Esophagus (tissue), 2 donors: ENCODE results near the gene ABHD17C. TPM values are rescaled to one million over a fixed set of nuclear protein-coding genes. Genes with fewer than 3 reads are reported as not detected.

Experiments used
- H3K27ac ChIP-seq, 2 donors: one replicate each; pipeline ENCODE4 v1.5.1; 2013; ENCODE audit warnings: low read depth in 2 of 2, mild to moderate bottlenecking in 2 of 2, inconsistent platforms in 1 of 2, low read length in 1 of 2, moderate library complexity in 1 of 2
- H3K27me3 ChIP-seq, 2 donors: one replicate each; pipeline ENCODE4 v1.6.1; 2013; ENCODE audit warnings: low read length in 2 of 2, control low read depth in 1 of 2, mild to moderate bottlenecking in 1 of 2; ENCODE audit not compliant: insufficient read depth in 2 of 2, control insufficient read depth in 1 of 2
- H3K36me3 ChIP-seq, 2 donors: one replicate each; pipeline ENCODE4 v1.6.1; 2013; ENCODE audit warnings: low read length in 1 of 2; ENCODE audit not compliant: control insufficient read depth in 2 of 2, insufficient read depth in 2 of 2
- H3K4me1 ChIP-seq, 2 donors: one replicate each; pipeline ENCODE4 v1.6.1; 2013; ENCODE audit warnings: low read length in 1 of 2; ENCODE audit not compliant: control insufficient read depth in 2 of 2, insufficient read depth in 2 of 2
- H3K4me3 ChIP-seq, 2 donors: one replicate each; pipeline ENCODE4 v1.5.1; 2013; ENCODE audit warnings: low read length in 2 of 2, mild to moderate bottlenecking in 2 of 2, low read depth in 1 of 2, moderate library complexity in 1 of 2
- H3K9me3 ChIP-seq, 2 donors: one replicate each; pipeline ENCODE4 v1.6.1; 2013; ENCODE audit warnings: mild to moderate bottlenecking in 2 of 2, low read depth in 1 of 2, low read length in 1 of 2, moderate library complexity in 1 of 2; ENCODE audit not compliant: control insufficient read depth in 2 of 2, insufficient read depth in 1 of 2
- WGBS, 2 donors: extraction: QIAGEN DNeasy Blood & Tissue Kit; methylation state at CpG; one replicate each; pipeline ENCODE4 v1.1.7; 2013; 5-methylcytosine and 5-hydroxymethylcytosine counted together
- polyA plus RNA-seq, 2 donors: library from polyadenylated mRNA; stranded (reverse); fragments of 200-250 nt; gene quantifications; one replicate each; pipeline ENCODE4 v1.2.3, GENCODE V29; 2013
- donor health status: healthy with polysubstance abuse.
- donor health status: Bipolar disorder and iron deficiency.

ABHD17C gene
- polyA plus RNA-seq, 2 donors: 26.6 to 27.3 TPM

DNA sequence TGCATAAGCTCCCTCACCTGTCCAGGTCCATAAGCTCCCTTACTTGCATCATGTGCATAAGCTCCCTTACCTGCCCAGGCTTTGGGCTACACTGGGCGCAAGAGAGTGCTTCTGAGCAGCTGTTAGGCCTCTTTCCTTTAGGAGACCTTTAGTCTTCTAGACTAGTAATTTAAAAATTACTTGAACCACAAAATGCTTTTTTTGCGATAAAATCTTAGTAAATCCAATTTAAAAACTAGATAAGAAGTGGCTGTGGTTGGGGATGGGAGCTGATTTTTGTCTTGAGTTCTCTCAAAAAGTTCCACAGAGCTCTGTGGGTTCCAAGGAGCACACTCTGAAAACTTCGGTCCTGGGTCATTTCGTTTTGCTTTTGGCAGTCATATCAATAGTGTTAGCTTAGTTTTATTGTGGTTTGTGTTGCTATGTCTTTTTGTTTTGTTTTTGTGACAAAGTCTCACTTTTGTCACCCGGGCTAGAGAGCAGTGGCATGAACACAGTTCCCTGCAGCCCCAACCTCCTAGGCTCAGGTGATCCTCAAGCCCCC is 90.8 kb downstream of the ABHD17C start:
- H3K4me3 ChIP-seq: no peak overlapping the region
- WGBS, 2 donors: 89 to 90% methylated on average over 5 of the region's 5 CpGs

GRCh38 chr15:80787316-80787715 is 92.2 kb downstream of the ABHD17C start:
- Histone ChIP-seq H3K4me3 (no peak overlapping the region), H3K27me3 (no peaks in the 10 kb centered on the region), H3K36me3 (no peaks in the 10 kb centered on the region), H3K4me1 (no peaks in the 10 kb centered on the region), H3K27ac (no peak overlapping the region), H3K9me3 (no peaks in the 10 kb centered on the region)
- 88 to 94% methylated on average over 3 of the region's 3 CpGs for whole genome bisulfite sequencing, 2 donors

More for the DNA sequence above, 90.8 kb downstream of the ABHD17C start:
- Histone ChIP-seq H3K27me3 (no peaks in the 10 kb centered on the region), H3K4me1 (no peaks in the 10 kb centered on the region), H3K36me3 (no peaks in the 10 kb centered on the region), H3K27ac (no peak overlapping the region), H3K9me3 (no peaks in the 10 kb centered on the region)

GRCh38 chr15:80788536-80788935 is 93.4 kb downstream of the ABHD17C start:
- H3K4me1 ChIP-seq: no peaks in the 10 kb centered on the region
- no peak overlapping the region for H3K4me3 ChIP-seq
- H3K27me3 ChIP-seq: no peaks in the 10 kb centered on the region
- H3K9me3 ChIP-seq: no peaks in the 10 kb centered on the region
- H3K36me3 ChIP-seq: no peaks in the 10 kb centered on the region
- no peak overlapping the region for H3K27ac ChIP-seq
- 71 to 74% methylated on average over 6 of the region's 6 CpGs for WGBS, 2 donors

GRCh38 chr15:80789296-80789695 is 94.2 kb downstream of the ABHD17C start:
- Histone ChIP-seq H3K27ac (no peak overlapping the region), H3K27me3 (no peaks in the 10 kb centered on the region), H3K9me3 (no peaks in the 10 kb centered on the region), H3K36me3 (no peaks in the 10 kb centered on the region), H3K4me1 (no peaks in the 10 kb centered on the region), H3K4me3 (no peak overlapping the region)
- 66 to 68% methylated on average over 5 of the region's 5 CpGs for WGBS, 2 donors

GRCh38 chr15:80789796-80790195 is 94.7 kb downstream of the ABHD17C start:
- H3K27me3 ChIP-seq: no peaks in the 10 kb centered on the region
- no peaks in the 10 kb centered on the region for H3K4me1 ChIP-seq
- no peak overlapping the region for H3K27ac ChIP-seq
- no peak overlapping the region for H3K4me3 ChIP-seq
- H3K9me3 ChIP-seq: no peaks in the 10 kb centered on the region
- WGBS, 2 donors: 73 to 77% methylated on average over 4 of the region's 4 CpGs
- H3K36me3 ChIP-seq: no peaks in the 10 kb centered on the region

- H3K27me3 ChIP-seq: no peaks in the 10 kb centered on the region
- no peaks in the 10 kb centered on the region for H3K9me3 ChIP-seq
- no peaks in the 10 kb centered on the region for H3K4me1 ChIP-seq
- no peaks in the 10 kb centered on the region for H3K36me3 ChIP-seq
- no peak overlapping the region for H3K4me3 ChIP-seq
- 93 to 94% methylated on average over 5 of the region's 5 CpGs for WGBS, 2 donors
- H3K27ac ChIP-seq: no peak overlapping the region
These were observed 95.1 kb downstream of the ABHD17C start for GRCh38 chr15:80790236-80790635.

GRCh38 chr15:80791004-80791403 is 95.9 kb downstream of the ABHD17C start:
- Histone ChIP-seq H3K36me3 (no peaks in the 10 kb centered on the region), H3K27ac (no peak overlapping the region), H3K4me3 (no peak overlapping the region), H3K27me3 (no peaks in the 10 kb centered on the region), H3K4me1 (no peaks in the 10 kb centered on the region), H3K9me3 (no peaks in the 10 kb centered on the region)
- WGBS, 2 donors: 90 to 96% methylated on average over 1 of the region's 1 CpG

DNA sequence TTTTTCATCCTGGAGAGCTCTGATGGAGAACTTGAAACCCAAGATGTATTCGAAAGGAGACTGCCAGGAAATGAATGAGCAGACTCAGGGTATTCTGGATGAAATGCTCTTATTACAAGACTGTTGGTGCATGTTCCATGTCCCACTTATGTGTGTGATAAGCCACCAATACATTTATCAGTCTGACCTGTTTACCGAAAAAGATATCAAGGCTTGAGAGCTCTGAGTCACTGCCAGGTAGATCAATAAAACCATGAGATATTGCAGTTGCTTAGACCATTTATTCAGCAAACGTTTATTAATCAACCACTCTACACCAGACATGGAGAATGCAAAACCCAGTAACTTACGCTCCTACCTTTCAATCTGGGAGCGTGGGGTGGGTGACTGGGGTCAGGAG is 101.3 kb downstream of the ABHD17C start:
- no peaks in the 10 kb centered on the region for H3K4me1 ChIP-seq
- 63 to 70% methylated on average over 5 of the region's 5 CpGs for WGBS, 2 donors
- H3K4me3 ChIP-seq: no peak overlapping the region
- no peak overlapping the region for H3K27ac ChIP-seq
- H3K27me3 ChIP-seq: no peaks in the 10 kb centered on the region
- no peaks in the 10 kb centered on the region for H3K36me3 ChIP-seq
- no peaks in the 10 kb centered on the region for H3K9me3 ChIP-seq

- Histone ChIP-seq H3K27ac (no peak overlapping the region), H3K4me1 (peaks cover 0 to 4% of the 10 kb centered on the region in 2 donors), H3K27me3 (no peaks in the 10 kb centered on the region), H3K4me3 (no peak overlapping the region), H3K36me3 (no peaks in the 10 kb centered on the region), H3K9me3 (no peaks in the 10 kb centered on the region)
- 90 to 94% methylated on average over 3 of the region's 3 CpGs for WGBS, 2 donors
These were observed 103.8 kb downstream of the ABHD17C start for GRCh38 chr15:80798911-80799310.

DNA sequence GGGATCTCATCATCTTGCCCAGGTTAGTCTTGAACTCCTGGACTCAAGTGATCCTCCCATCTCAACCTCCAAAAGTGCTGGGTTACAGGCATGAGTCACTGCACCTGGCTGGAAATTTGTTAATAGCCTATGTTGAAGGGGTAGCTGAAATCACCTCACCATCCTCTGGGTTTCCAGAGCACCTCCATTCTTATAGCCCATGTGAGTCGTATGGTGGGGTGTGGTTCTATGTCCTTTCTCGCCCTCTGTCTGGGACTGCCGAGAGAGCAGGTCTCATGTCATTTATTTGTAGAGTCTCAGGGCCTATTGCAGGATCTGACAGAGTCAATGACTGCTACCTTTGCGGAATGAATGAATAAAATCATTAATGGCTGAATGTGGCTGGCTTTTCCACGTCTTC is 105.0 kb downstream of the ABHD17C start:
- no peak overlapping the region for H3K27ac ChIP-seq
- no peak overlapping the region for H3K4me3 ChIP-seq
- no peaks in the 10 kb centered on the region for H3K36me3 ChIP-seq
- no peaks in the 10 kb centered on the region for H3K9me3 ChIP-seq
- no peaks in the 10 kb centered on the region for H3K27me3 ChIP-seq
- peaks cover 0 to 4% of the 10 kb centered on the region in 2 donors for H3K4me1 ChIP-seq
- whole genome bisulfite sequencing, 2 donors: 79 to 83% methylated on average over 5 of the region's 5 CpGs
